HepG2 (cell line): Measurements from ENCODE around the gene YWHAE. TPM values are rescaled to one million over a fixed set of nuclear protein-coding genes. Genes with fewer than 3 reads are reported as not detected.

Experiments used
- AGO1 ChIP-seq: fragments of 200-400 bp; formaldehyde crosslinking; IDR thresholded peaks from 2 replicates; pipeline ENCODE4 v1.6.1; 2017; ENCODE audit warnings: mild to moderate bottlenecking, low read depth, low read length, moderate library complexity; ENCODE audit not compliant: poor library complexity, severe bottlenecking
- ARID2 ChIP-seq: sonication (generic); formaldehyde crosslinking; IDR thresholded peaks from 2 replicates; pipeline ENCODE4 v1.8.1; 2022; ENCODE audit warnings: mild to moderate bottlenecking, missing genetic modification reagents, borderline replicate concordance
- BCLAF1 ChIP-seq: fragments of 450-650 bp; IDR thresholded peaks from 2 replicates; pipeline ENCODE4 v1.6.1; 2017; ENCODE audit warnings: mild to moderate bottlenecking
- CBX1 ChIP-seq: IDR thresholded peaks from one replicate; pipeline ENCODE4 v1.6.1; 2016; ENCODE audit warnings: antibody characterized with exemption, low read depth
- CENPX ChIP-seq: sonication (generic); formaldehyde crosslinking; IDR thresholded peaks from 2 replicates; pipeline ENCODE4 v1.9.0; 2021; ENCODE audit warnings: mild to moderate bottlenecking, missing genetic modification reagents, moderate library complexity
- DR1 ChIP-seq: sonication (generic); formaldehyde crosslinking; IDR thresholded peaks from 2 replicates; pipeline ENCODE4 v1.8.0; 2021; ENCODE audit warnings: mild to moderate bottlenecking, missing genetic modification reagents, inconsistent platforms
- ERF ChIP-seq: IDR thresholded peaks from 2 replicates; pipeline ENCODE4 v1.6.1; 2018; ENCODE audit warnings: missing biosample characterization, missing genetic modification reagents
- GZF1 ChIP-seq: sonication (generic); formaldehyde crosslinking; IDR thresholded peaks from 2 replicates; pipeline ENCODE4 v1.5.1; 2020; ENCODE audit warnings: mild to moderate bottlenecking, missing genetic modification reagents
- HHEX ChIP-seq: IDR thresholded peaks from 2 replicates; pipeline ENCODE4 v1.6.1; 2016; ENCODE audit warnings: control low read depth
- HNF4G ChIP-seq, 2 experiments: sonication (generic) in 1 of 2; formaldehyde crosslinking in 1 of 2; IDR thresholded peaks; 2 replicates each; pipeline versions ENCODE4 v1.4.0 to v1.6.1; 2011 to 2020; ENCODE audit warnings: borderline replicate concordance in 2 of 2, low read depth in 2 of 2, mild to moderate bottlenecking in 2 of 2, low read length in 1 of 2, missing genetic modification reagents in 1 of 2, moderate library complexity in 1 of 2
- HOXA5 ChIP-seq: sonication (generic); formaldehyde crosslinking; IDR thresholded peaks from 2 replicates; pipeline ENCODE4 v1.4.0; 2020; ENCODE audit warnings: missing genetic modification reagents
- MAFG ChIP-seq: sonication (generic); formaldehyde crosslinking; IDR thresholded peaks from 2 replicates; pipeline ENCODE4 v1.5.1; 2020; ENCODE audit warnings: mild to moderate bottlenecking, missing genetic modification reagents
- MTA1 ChIP-seq: sonication (generic); formaldehyde crosslinking; IDR thresholded peaks from 2 replicates; pipeline ENCODE4 v1.4.0; 2020; ENCODE audit warnings: missing genetic modification reagents, mild to moderate bottlenecking, borderline replicate concordance
- ONECUT2 ChIP-seq: sonication (generic); formaldehyde crosslinking; IDR thresholded peaks from 2 replicates; pipeline ENCODE4 v1.4.0; 2020; ENCODE audit warnings: missing genetic modification reagents
- RNF2 ChIP-seq: fragments of 450-650 bp; conservative IDR thresholded peaks from 2 replicates; pipeline ENCODE4 v1.6.1; 2016; ENCODE audit warnings: low read depth
- ZNF382 ChIP-seq: sonication (generic); formaldehyde crosslinking; IDR thresholded peaks from 2 replicates; pipeline ENCODE4 v1.5.0; 2020; ENCODE audit warnings: missing genetic modification reagents, mild to moderate bottlenecking, borderline replicate concordance
- ZNF615 ChIP-seq: sonication (generic); formaldehyde crosslinking; IDR thresholded peaks from 2 replicates; pipeline ENCODE4 v1.5.0; 2020; ENCODE audit warnings: mild to moderate bottlenecking, missing genetic modification reagents, borderline replicate concordance
- ZNF800 ChIP-seq: sonication (generic); formaldehyde crosslinking; IDR thresholded peaks from 2 replicates; pipeline ENCODE4 v1.4.0; 2020; ENCODE audit warnings: missing genetic modification reagents
- polyA plus RNA-seq, 8 experiments: library from polyadenylated mRNA; depleted of rRNA in 3 of 8; stranded (reverse) in 7 of 8; unstranded in 1 of 8; fragments of >200 nt; fragmentation: Illumina TruSeq in 4 of 8; extraction: Trizol in 4 of 8; gene quantifications; 2 replicates each; pipeline versions ENCODE4 v1.2.1 to v1.2.3, GENCODE V29; 2011 to 2016; ENCODE audit warnings: low read depth in 4 of 8, missing spikeins in 1 of 8, mixed read lengths in 1 of 8; ENCODE audit not compliant: insufficient read depth in 1 of 8
- total RNA-seq, 5 experiments: library from RNA; depleted of rRNA; stranded (reverse); fragments of >200 nt; fragmentation: Illumina TruSeq; extraction: Trizol; gene quantifications; 2 replicates each; pipeline ENCODE4 v1.2.3, GENCODE V29; 2016; ENCODE audit warnings: low read depth in 1 of 5
- TF ChIP-seq, protein P1 (sequence below): sonication (generic); formaldehyde crosslinking; IDR thresholded peaks from 2 replicates; pipeline ENCODE4 v1.5.0; 2020; ENCODE audit warnings: missing genetic modification reagents
- TF ChIP-seq, protein P2 (sequence below): IDR thresholded peaks from 2 replicates; pipeline ENCODE4 v1.6.1; 2016; ENCODE audit warnings: mild to moderate bottlenecking, missing biosample characterization, missing genetic modification reagents
- TF ChIP-seq, protein P3 (sequence below): sonication (generic); formaldehyde crosslinking; IDR thresholded peaks from 2 replicates; pipeline ENCODE4 v1.4.0; 2020; ENCODE audit warnings: missing genetic modification reagents

The YWHAE gene
- total and polyA plus RNA-seq, 2 of the 13 experiments (the other 11 are each of a cell fraction or from before 2014, with no cell fraction given), result 256 to 335 TPM

- TF ChIP-seq, protein P1, sequence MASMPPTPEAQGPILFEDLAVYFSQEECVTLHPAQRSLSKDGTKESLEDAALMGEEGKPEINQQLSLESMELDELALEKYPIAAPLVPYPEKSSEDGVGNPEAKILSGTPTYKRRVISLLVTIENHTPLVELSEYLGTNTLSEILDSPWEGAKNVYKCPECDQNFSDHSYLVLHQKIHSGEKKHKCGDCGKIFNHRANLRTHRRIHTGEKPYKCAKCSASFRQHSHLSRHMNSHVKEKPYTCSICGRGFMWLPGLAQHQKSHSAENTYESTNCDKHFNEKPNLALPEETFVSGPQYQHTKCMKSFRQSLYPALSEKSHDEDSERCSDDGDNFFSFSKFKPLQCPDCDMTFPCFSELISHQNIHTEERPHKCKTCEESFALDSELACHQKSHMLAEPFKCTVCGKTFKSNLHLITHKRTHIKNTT (CRISPR knock-in tag), result no peak
- TF ChIP-seq, protein P2, sequence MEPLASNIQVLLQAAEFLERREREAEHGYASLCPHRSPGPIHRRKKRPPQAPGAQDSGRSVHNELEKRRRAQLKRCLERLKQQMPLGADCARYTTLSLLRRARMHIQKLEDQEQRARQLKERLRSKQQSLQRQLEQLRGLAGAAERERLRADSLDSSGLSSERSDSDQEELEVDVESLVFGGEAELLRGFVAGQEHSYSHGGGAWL, result 0 out of 2 replicates have a peak, but pooled peaks have one; percentile 59
- TF ChIP-seq HHEX (CRISPR knock-in tag) (no peak), HOXA5 (CRISPR knock-in tag) (0 out of 2 replicates have a peak, but pooled peaks have one; percentile 66), ONECUT2 (CRISPR knock-in tag) (no peak), ZNF800 (peak; percentile 70; the same call in 1 of the 2 replicates), BCLAF1 (no peak), AGO1 (peak; percentile 74), ZNF615 (CRISPR knock-in tag) (0 out of 2 replicates have a peak, but pooled peaks have one; percentile 25), HNF4G (IDR thresholded peaks at IDR 0.05; ENCODE audit: borderline replicate concordance, low read depth, low read length) (no peak), HNF4G (CRISPR knock-in tag; IDR thresholded peaks at IDR 0.05; ENCODE audit: borderline replicate concordance, low read depth) (0 out of 2 replicates have a peak, but pooled peaks have one; percentile 23), CBX1 (no peak), ZNF382 (CRISPR knock-in tag) (no peak), CENPX (CRISPR knock-in tag) (no peak), ARID2 (CRISPR knock-in tag) (no peak), MAFG (CRISPR knock-in tag) (no peak), ERF (CRISPR knock-in tag) (no peak; the same call in none of the 2 replicates), MTA1 (peak; percentile 65; the same call in 1 of the 2 replicates), GZF1 (CRISPR knock-in tag) (no peak), DR1 (peak; percentile 85), RNF2 (no peak)
- TF ChIP-seq, protein P3, sequence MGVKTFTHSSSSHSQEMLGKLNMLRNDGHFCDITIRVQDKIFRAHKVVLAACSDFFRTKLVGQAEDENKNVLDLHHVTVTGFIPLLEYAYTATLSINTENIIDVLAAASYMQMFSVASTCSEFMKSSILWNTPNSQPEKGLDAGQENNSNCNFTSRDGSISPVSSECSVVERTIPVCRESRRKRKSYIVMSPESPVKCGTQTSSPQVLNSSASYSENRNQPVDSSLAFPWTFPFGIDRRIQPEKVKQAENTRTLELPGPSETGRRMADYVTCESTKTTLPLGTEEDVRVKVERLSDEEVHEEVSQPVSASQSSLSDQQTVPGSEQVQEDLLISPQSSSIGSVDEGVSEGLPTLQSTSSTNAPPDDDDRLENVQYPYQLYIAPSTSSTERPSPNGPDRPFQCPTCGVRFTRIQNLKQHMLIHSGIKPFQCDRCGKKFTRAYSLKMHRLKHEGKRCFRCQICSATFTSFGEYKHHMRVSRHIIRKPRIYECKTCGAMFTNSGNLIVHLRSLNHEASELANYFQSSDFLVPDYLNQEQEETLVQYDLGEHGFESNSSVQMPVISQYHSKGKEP (CRISPR knock-in tag), result no peak
These were observed at the start of gene YWHAE (continued) for GRCh38 chr17:1399679-1400512.
